H1 (cell line): ENCODE measurements around the gene ALDH7A1. TPM values are rescaled to one million over a fixed set of nuclear protein-coding genes. Genes with fewer than 3 reads are reported as not detected.

Experiments
- CTCF ChIA-PET: fragments of 300-600 bp; sonication (Branson Sonifier 250); formaldehyde crosslinking; loops from one replicate; lab custom pipeline; 2021; ENCODE audit not compliant: partially characterized antibody; lab: Charles Lee
- POLR2A ChIA-PET: fragments of 300-600 bp; sonication (Branson Sonifier 250); formaldehyde crosslinking; loops from one replicate; lab custom pipeline; 2021; ENCODE audit warnings: inconsistent platforms; ENCODE audit not compliant: partially characterized antibody; lab: Charles Lee
- DNase-seq, 2 experiments: peaks; one replicate each; pipeline versions ENCODE4 v3.0.0 to v3.0.0-alpha.2; 2010 to 2022; ENCODE audit warnings: low spot score in 2 of 2, low read depth in 1 of 2, mixed read lengths in 1 of 2
- FAIRE-seq: peaks from 2 replicates; lab custom pipeline; 2011; peaks lifted over from hg19 to GRCh38; lab: Jason Lieb, UNC
- H2AFZ ChIP-seq: 2 replicates; pipeline ENCODE4 v1.8.1; 2012; ENCODE audit warnings: low read length, inconsistent platforms
- H2AK5ac ChIP-seq: 2 replicates; pipeline ENCODE4 v1.6.1; 2013; ENCODE audit warnings: low read depth, low read length
- H2BK120ac ChIP-seq: replicated peaks from 2 replicates; pipeline ENCODE3; 2013; ENCODE audit warnings: low read depth, low read length, inconsistent platforms
- H2BK12ac ChIP-seq: 2 replicates; pipeline ENCODE4 v1.6.1; 2013; ENCODE audit warnings: low read depth, low read length
- H2BK15ac ChIP-seq: 2 replicates; pipeline ENCODE4 v1.6.1; 2013; ENCODE audit warnings: low read length
- H2BK20ac ChIP-seq: 2 replicates; pipeline ENCODE4 v1.6.1; 2013; ENCODE audit warnings: low read length
- H2BK5ac ChIP-seq: 2 replicates; pipeline ENCODE4 v1.6.1; 2013; ENCODE audit warnings: low read depth, low read length
- H3K14ac ChIP-seq: 2 replicates; pipeline ENCODE4 v1.6.1; 2013; ENCODE audit warnings: inconsistent platforms; ENCODE audit not compliant: insufficient read length
- H3K18ac ChIP-seq: 2 replicates; pipeline ENCODE4 v1.6.1; 2013; ENCODE audit warnings: low read length; ENCODE audit errors: extremely low read depth
- H3K23ac ChIP-seq: 2 replicates; pipeline ENCODE4 v1.6.1; 2013; ENCODE audit warnings: inconsistent platforms; ENCODE audit not compliant: insufficient read length
- H3K23me2 ChIP-seq: 2 replicates; pipeline ENCODE4 v1.6.1; 2013; ENCODE audit warnings: low read depth, low read length
- H3K27ac ChIP-seq: 2 replicates; pipeline ENCODE4 v1.6.1; 2011; ENCODE audit warnings: low read depth, low read length, inconsistent platforms
- H3K27me3 ChIP-seq, 4 experiments: replicated peaks in 1 of 4; 1 replicate in 1 of 4; 2 replicates in 3 of 4; pipeline versions ENCODE4 v1.6.1 to v1.8.1; 2011 to 2013; ENCODE audit warnings: low read length in 3 of 4, mild to moderate bottlenecking in 3 of 4, inconsistent platforms in 2 of 4, mixed read lengths in 2 of 4, moderate library complexity in 1 of 4; ENCODE audit not compliant: control insufficient read depth in 3 of 4, insufficient read depth in 3 of 4; ENCODE audit errors: extremely low read depth in 1 of 4
- H3K36me3 ChIP-seq, 4 experiments: 2 replicates each; pipeline versions ENCODE4 v1.6.1 to v1.8.1; 2011 to 2013; ENCODE audit warnings: mild to moderate bottlenecking in 4 of 4, low read length in 3 of 4, moderate library complexity in 2 of 4, control low read depth in 1 of 4, inconsistent platforms in 1 of 4; ENCODE audit not compliant: insufficient read depth in 4 of 4, control insufficient read depth in 2 of 4
- H3K4ac ChIP-seq: replicated peaks from 2 replicates; pipeline ENCODE3; 2013; ENCODE audit warnings: low read length, low read depth, mixed read lengths, inconsistent platforms; ENCODE audit not compliant: insufficient read length
- H3K4me1 ChIP-seq, 4 experiments: replicated peaks in 1 of 4; 1 replicate in 1 of 4; 2 replicates in 3 of 4; pipeline versions ENCODE4 v1.6.1 to v1.8.1; 2011 to 2013; ENCODE audit warnings: low read length in 3 of 4, inconsistent platforms in 2 of 4, mixed read lengths in 1 of 4; ENCODE audit not compliant: insufficient read depth in 4 of 4, control insufficient read depth in 3 of 4
- H3K4me2 ChIP-seq, 2 experiments: 2 replicates each; pipeline versions ENCODE4 v1.6.1 to v1.8.1; 2011 to 2013; ENCODE audit warnings: low read depth in 2 of 2, low read length in 2 of 2, control low read depth in 1 of 2, inconsistent platforms in 1 of 2, mild to moderate bottlenecking in 1 of 2; ENCODE audit not compliant: insufficient read depth in 1 of 2
- H3K4me3 ChIP-seq, 4 experiments: fragments of 200-600, 300-600 bp in 1 of 4; sonication (generic), shearing (Covaris generic), sonication (Bioruptor Twin) in 1 of 4; 2 replicates each; pipeline versions ENCODE4 v1.5.1 to v1.8.1; 2011 to 2016; ENCODE audit warnings: low read length in 4 of 4, low read depth in 3 of 4, control low read depth in 2 of 4, inconsistent platforms in 2 of 4, mild to moderate bottlenecking in 2 of 4, mixed read lengths in 1 of 4, moderate library complexity in 1 of 4; ENCODE audit not compliant: insufficient read depth in 2 of 4; ENCODE audit errors: extremely low read depth in 1 of 4
- H3K56ac ChIP-seq: replicated peaks from 2 replicates; pipeline ENCODE3; 2013; ENCODE audit warnings: low read depth, mild to moderate bottlenecking, mixed read lengths, low read length, inconsistent platforms; ENCODE audit not compliant: insufficient read length
- H3K79me1 ChIP-seq: 2 replicates; pipeline ENCODE4 v1.6.1; 2013; ENCODE audit warnings: low read depth, low read length, control low read depth
- H3K79me2 ChIP-seq, 2 experiments: 2 replicates each; pipeline versions ENCODE4 v1.6.1 to v1.8.1; 2012 to 2013; ENCODE audit warnings: low read length in 2 of 2, mild to moderate bottlenecking in 2 of 2, inconsistent platforms in 1 of 2; ENCODE audit not compliant: insufficient read depth in 2 of 2, control insufficient read depth in 1 of 2
- H3K9ac ChIP-seq, 4 experiments: replicated peaks in 1 of 4; 1 replicate in 1 of 4; 2 replicates in 3 of 4; pipeline versions ENCODE4 v1.6.1 to v1.8.1; 2011 to 2013; ENCODE audit warnings: low read depth in 3 of 4, low read length in 3 of 4, control low read depth in 2 of 4, mild to moderate bottlenecking in 2 of 4, moderate library complexity in 2 of 4, inconsistent platforms in 1 of 4; ENCODE audit errors: extremely low read depth in 1 of 4
- H3K9me3 ChIP-seq, 2 experiments: 2 replicates each; pipeline versions ENCODE4 v1.6.1 to v1.8.1; 2012 to 2013; ENCODE audit warnings: mild to moderate bottlenecking in 2 of 2, moderate library complexity in 2 of 2, control low read depth in 1 of 2, inconsistent platforms in 1 of 2, low read depth in 1 of 2, low read length in 1 of 2, mixed read lengths in 1 of 2; ENCODE audit not compliant: insufficient read depth in 2 of 2
- H4K20me1 ChIP-seq, 2 experiments: replicated peaks in 1 of 2; 2 replicates each; pipeline versions ENCODE3 to v1.8.1; 2011 to 2013; ENCODE audit warnings: inconsistent platforms in 2 of 2, low read length in 2 of 2, mild to moderate bottlenecking in 1 of 2; ENCODE audit not compliant: insufficient read depth in 2 of 2, control insufficient read depth in 1 of 2
- H4K5ac ChIP-seq: 2 replicates; pipeline ENCODE4 v1.6.1; 2013; ENCODE audit warnings: low read length, low read depth, mixed read lengths, inconsistent platforms; ENCODE audit not compliant: insufficient read length
- H4K8ac ChIP-seq: 2 replicates; pipeline ENCODE4 v1.8.0; 2013; ENCODE audit warnings: mild to moderate bottlenecking, moderate library complexity, low read length, inconsistent platforms; ENCODE audit not compliant: insufficient read depth; ENCODE audit errors: extremely low read depth
- H4K91ac ChIP-seq: replicated peaks from 2 replicates; pipeline ENCODE3; 2013; ENCODE audit warnings: low read length, mixed read lengths, inconsistent platforms; ENCODE audit not compliant: insufficient read length
- CHD1 ChIP-seq: IDR thresholded peaks from 2 replicates; pipeline ENCODE4 v1.6.1; 2012; ENCODE audit warnings: low read depth, low read length, improper control_type of control experiment
- CHD2 ChIP-seq: IDR thresholded peaks from 2 replicates; pipeline ENCODE4 v1.6.1; 2012; ENCODE audit warnings: low read length, improper control_type of control experiment
- CREB1 ChIP-seq: IDR thresholded peaks from 2 replicates; pipeline ENCODE4 v1.6.1; 2012; ENCODE audit warnings: inconsistent platforms
- EZH2 ChIP-seq: fragments of 200-600 bp; sonication (generic); IDR thresholded peaks from 2 replicates; pipeline ENCODE4 v1.7.1; 2012; ENCODE audit warnings: low read depth, mild to moderate bottlenecking, moderate library complexity, low read length, inconsistent platforms; ENCODE audit not compliant: severe bottlenecking
- NRF1 ChIP-seq: IDR thresholded peaks from 2 replicates; pipeline ENCODE4 v1.6.1; 2011; ENCODE audit warnings: mild to moderate bottlenecking, low read depth, low read length, improper control_type of control experiment
- POU5F1 ChIP-seq: IDR thresholded peaks from 2 replicates; pipeline ENCODE4 v1.6.1; 2011; ENCODE audit warnings: low read depth, mild to moderate bottlenecking, low read length, moderate library complexity
- SIX5 ChIP-seq: IDR thresholded peaks from 2 replicates; pipeline ENCODE4 v1.6.1; 2011; ENCODE audit warnings: mild to moderate bottlenecking, low read depth, low read length
- SP1 ChIP-seq: IDR thresholded peaks from 2 replicates; pipeline ENCODE4 v1.6.1; 2011; ENCODE audit warnings: low read depth, low read length
- TCF12 ChIP-seq: IDR thresholded peaks from 2 replicates; pipeline ENCODE4 v1.6.1; 2011; ENCODE audit warnings: low read depth, mild to moderate bottlenecking, low read length
- WGBS, 2 experiments: shearing (Covaris generic) in 1 of 2; methylation state at CpG; one replicate each; pipeline versions ENCODE4 v1.1.6 to v1.1.7; 2013 to 2015; ENCODE audit warnings: low lambda C conversion rate in 2 of 2, mixed read lengths in 2 of 2, inconsistent platforms in 1 of 2, low coverage in 1 of 2, missing lambda C conversion rate in 1 of 2; ENCODE audit not compliant: insufficient replicate concordance in 2 of 2, insufficient coverage in 1 of 2, insufficient read length in 1 of 2; ENCODE audit errors: extremely low coverage in 1 of 2, missing lambda C conversion rate in 1 of 2; 5-methylcytosine and 5-hydroxymethylcytosine counted together
- polyA plus RNA-seq, 7 experiments: library from polyadenylated mRNA; depleted of rRNA in 3 of 7; stranded (reverse) in 5 of 7; unstranded in 2 of 7; fragments of >200 nt in 5 of 7; fragments of 200-250 nt in 2 of 7; gene quantifications; 1 replicate in 5 of 7; 2 replicates in 1 of 7; 4 replicates in 1 of 7; pipeline versions ENCODE4 v1.2.1 to v1.2.3, GENCODE V29; 2011 to 2013; ENCODE audit warnings: missing spikeins in 2 of 7, mixed read lengths in 2 of 7
- total RNA-seq: library from RNA; stranded (reverse); fragmentation: NEBNext Ultra II Directional; extraction: Animal tissue kit (Norgen Biotek cat#: 25700); gene quantifications from 2 replicates; pipeline ENCODE4 v1.2.1, GENCODE V29; 2021
- TF ChIP-seq, protein P1 (sequence below): IDR thresholded peaks from 2 replicates; pipeline ENCODE4 v1.6.1; 2012; ENCODE audit warnings: inconsistent platforms
- TF ChIP-seq, protein P2 (sequence below), 3 experiments: IDR thresholded peaks; 1 replicate in 2 of 3; 2 replicates in 1 of 3; pipeline versions ENCODE4 v1.5.1 to v1.6.1; 2011; ENCODE audit warnings: low read length in 3 of 3, mild to moderate bottlenecking in 3 of 3, inconsistent platforms in 2 of 3, low read depth in 1 of 3, moderate library complexity in 1 of 3; ENCODE audit not compliant: insufficient read depth in 1 of 3; ENCODE audit errors: control extremely low read depth in 1 of 3

Gene ALDH7A1
- total and polyA plus RNA-seq, 2 of the 8 experiments (the other 6 are each of a cell fraction or from before 2014, with no cell fraction given): 99.6 to 225 TPM

DNA sequence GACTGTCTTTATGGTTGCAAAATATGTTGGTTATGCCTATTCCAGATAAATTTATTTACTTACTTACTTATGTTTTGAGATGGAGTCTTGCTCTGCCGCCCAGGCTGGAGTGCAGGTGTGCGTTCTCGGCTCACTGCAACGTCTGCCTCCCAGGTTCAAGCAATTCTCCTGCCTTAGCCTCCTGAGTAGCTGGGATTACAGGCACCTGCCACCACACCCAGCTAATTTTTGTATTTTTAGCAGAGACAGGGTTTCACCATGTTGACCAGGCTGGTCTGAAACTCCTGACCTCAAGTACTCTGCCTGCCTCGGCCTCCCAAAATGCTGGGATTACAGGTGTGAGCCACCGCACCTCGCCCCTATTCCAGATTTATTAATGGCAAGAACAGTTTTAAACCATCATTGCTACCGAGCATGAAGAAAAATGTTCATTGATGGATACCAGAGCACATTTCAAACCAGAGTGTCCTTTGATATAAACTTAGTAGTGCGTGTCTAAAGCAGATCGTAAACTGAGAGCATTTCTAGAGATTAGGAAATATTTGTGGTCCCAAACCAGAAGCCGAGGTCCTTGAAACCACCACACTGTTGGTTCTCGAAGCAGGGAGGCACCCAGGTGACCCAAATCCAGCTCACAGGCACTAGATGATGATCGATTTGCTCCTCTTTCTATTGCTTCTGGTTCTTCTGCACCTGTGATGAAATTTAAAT lies 86.6 kb downstream of the ALDH7A1 start:
- H3K4me1 ChIP-seq: no peaks in the 10 kb centered on the region
- no peak overlapping the region for H4K5ac ChIP-seq
- no peaks in the 10 kb centered on the region for H4K20me1 ChIP-seq
- H3K79me2 ChIP-seq: no peaks in the 10 kb centered on the region
- H3K27me3 ChIP-seq: no peaks in the 10 kb centered on the region
- H2AK5ac ChIP-seq: no peak overlapping the region
- no peak overlapping the region for H2AFZ ChIP-seq
- FAIRE-seq (no peak), DNase-seq (no peak)
- H3K4ac ChIP-seq: no peak overlapping the region
- no peak overlapping the region for H4K91ac ChIP-seq
- 94% methylated on average over 13 of the region's 13 CpGs; no CpG with 5 or more reads in 1 of the 2 experiments for WGBS, 2 experiments
- no peak overlapping the region for H3K56ac ChIP-seq
- H3K9me3 ChIP-seq: no peaks in the 10 kb centered on the region
- H3K23ac ChIP-seq: no peak overlapping the region
- H2BK20ac ChIP-seq: no peak overlapping the region
- H3K9ac ChIP-seq: no peak overlapping the region
- no peak overlapping the region for H2BK120ac ChIP-seq
- no peak overlapping the region for H3K14ac ChIP-seq
- no peak overlapping the region for H2BK12ac ChIP-seq
- POLR2A ChIA-PET: no interaction called here
- H3K23me2 ChIP-seq: no peaks in the 10 kb centered on the region
- no peak overlapping the region for H4K8ac ChIP-seq
- no peaks in the 10 kb centered on the region for H3K79me1 ChIP-seq
- CTCF ChIA-PET: interaction anchor here (1.0 to 1.3 kb wide), 2 partner anchors 9 to 170 kb away, joined by 3 read pairs; no protein-coding TSS in a partner anchor
- no peak overlapping the region for H3K27ac ChIP-seq
- no peak overlapping the region for H3K18ac ChIP-seq
- no peak overlapping the region for H2BK5ac ChIP-seq
- H3K36me3 ChIP-seq: no peaks in the 10 kb centered on the region
- no peak overlapping the region for H3K4me3 ChIP-seq
- no peak overlapping the region for H2BK15ac ChIP-seq
- no peak overlapping the region for H3K4me2 ChIP-seq
- TF ChIP-seq SIX5: no peak
- TF ChIP-seq, protein P1, sequence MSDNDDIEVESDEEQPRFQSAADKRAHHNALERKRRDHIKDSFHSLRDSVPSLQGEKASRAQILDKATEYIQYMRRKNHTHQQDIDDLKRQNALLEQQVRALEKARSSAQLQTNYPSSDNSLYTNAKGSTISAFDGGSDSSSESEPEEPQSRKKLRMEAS: no peak
- no peak for TF ChIP-seq CHD2
- TF ChIP-seq EZH2: no peak
- TF ChIP-seq NRF1: no peak
- TF ChIP-seq TCF12: no peak
- TF ChIP-seq POU5F1: no peak
- TF ChIP-seq CREB1: no peak
- TF ChIP-seq SP1: no peak
- TF ChIP-seq, protein P2, sequence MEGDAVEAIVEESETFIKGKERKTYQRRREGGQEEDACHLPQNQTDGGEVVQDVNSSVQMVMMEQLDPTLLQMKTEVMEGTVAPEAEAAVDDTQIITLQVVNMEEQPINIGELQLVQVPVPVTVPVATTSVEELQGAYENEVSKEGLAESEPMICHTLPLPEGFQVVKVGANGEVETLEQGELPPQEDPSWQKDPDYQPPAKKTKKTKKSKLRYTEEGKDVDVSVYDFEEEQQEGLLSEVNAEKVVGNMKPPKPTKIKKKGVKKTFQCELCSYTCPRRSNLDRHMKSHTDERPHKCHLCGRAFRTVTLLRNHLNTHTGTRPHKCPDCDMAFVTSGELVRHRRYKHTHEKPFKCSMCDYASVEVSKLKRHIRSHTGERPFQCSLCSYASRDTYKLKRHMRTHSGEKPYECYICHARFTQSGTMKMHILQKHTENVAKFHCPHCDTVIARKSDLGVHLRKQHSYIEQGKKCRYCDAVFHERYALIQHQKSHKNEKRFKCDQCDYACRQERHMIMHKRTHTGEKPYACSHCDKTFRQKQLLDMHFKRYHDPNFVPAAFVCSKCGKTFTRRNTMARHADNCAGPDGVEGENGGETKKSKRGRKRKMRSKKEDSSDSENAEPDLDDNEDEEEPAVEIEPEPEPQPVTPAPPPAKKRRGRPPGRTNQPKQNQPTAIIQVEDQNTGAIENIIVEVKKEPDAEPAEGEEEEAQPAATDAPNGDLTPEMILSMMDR (IDR thresholded peaks at IDR 0.05; ENCODE audit: control extremely low read depth in 1 of 3, insufficient read depth in 1 of 3, low read depth in 1 of 3, low read length in 3 of 3): no peak
- no peak for TF ChIP-seq CHD1
